A549 (cell line): ENCODE measurements around the gene RPTOR. TPM values are rescaled to one million over a fixed set of nuclear protein-coding genes. Genes with fewer than 3 reads are reported as not detected.
A peak's percentile ranks its signal among the peaks of the same experiment; 100 is the strongest.

ENCODE experiments used
- ATAC-seq, 2 experiments: fragments of 200-7000 bp in 1 of 2; fragments of >200 bp in 1 of 2; cut with Nextera tagmentation in 1 of 2; cut with Tn5 transposase in 1 of 2; 3 replicates each; pipeline versions ENCODE4 v1.8.0 to v1.9.1; 2018 to 2020; ENCODE audit warnings: mild to moderate bottlenecking in 1 of 2, moderate library complexity in 1 of 2
- CTCF ChIA-PET: fragments of 300-600 bp; sonication (Branson Sonifier 250); formaldehyde crosslinking; extraction: SDS; loops from one replicate; lab custom pipeline; 2021; ENCODE audit warnings: antibody characterized with exemption, inconsistent platforms; lab: Yijun Ruan, JAX
- POLR2A ChIA-PET: fragments of 350-600 bp; formaldehyde crosslinking; extraction: SDS; loops from one replicate; lab custom pipeline; 2021; ENCODE audit warnings: antibody characterized with exemption, inconsistent platforms; lab: Yijun Ruan, JAX
- DNase-seq, 2 experiments: peaks; one replicate each; pipeline versions ENCODE4 v3.0.0 to v3.0.0-alpha.2; 2011 to 2016; ENCODE audit warnings: low read depth in 1 of 2, low spot score in 1 of 2
- FAIRE-seq: peaks from 2 replicates; lab custom pipeline; 2011; peaks lifted over from hg19 to GRCh38; lab: Jason Lieb, UNC
- H3K27ac ChIP-seq, 2 experiments: fragments of >200 bp; sonication (Bioruptor Twin); formaldehyde crosslinking; 3 replicates each; pipeline ENCODE4 v1.5.1; 2016 to 2017
- H3K4me1 ChIP-seq: fragments of >200 bp; sonication (Bioruptor Twin); formaldehyde crosslinking; 3 replicates; pipeline ENCODE4 v1.6.1; 2016
- H3K4me2 ChIP-seq: fragments of >200 bp; sonication (Bioruptor Twin); formaldehyde crosslinking; 3 replicates; pipeline ENCODE4 v1.6.1; 2016
- H3K4me3 ChIP-seq: fragments of >200 bp; sonication (Bioruptor Twin); formaldehyde crosslinking; 3 replicates; pipeline ENCODE4 v1.5.1; 2016
- H3K9me3 ChIP-seq: fragments of >200 bp; sonication (Bioruptor Twin); formaldehyde crosslinking; 3 replicates; pipeline ENCODE4 v1.6.1; 2016
- BHLHE40 ChIP-seq: IDR thresholded peaks from 2 replicates; pipeline ENCODE4 v1.6.1; 2012; ENCODE audit warnings: low read depth, low read length, inconsistent platforms
- CBX8 ChIP-seq: fragments of 200-600 bp; sonication (generic); IDR thresholded peaks from 2 replicates; pipeline ENCODE4 v1.6.1; 2016
- CEBPB ChIP-seq, 2 experiments: fragments of >200 bp in 1 of 2; sonication (Bioruptor Twin) in 1 of 2; formaldehyde crosslinking in 1 of 2; IDR thresholded peaks; 2 replicates each; pipeline ENCODE4 v1.6.1; 2012 to 2016
- CHD4 ChIP-seq: fragments of 200-600 bp; sonication (generic); IDR thresholded peaks from 2 replicates; pipeline ENCODE4 v1.6.1; 2016; ENCODE audit warnings: antibody characterized with exemption, mild to moderate bottlenecking, borderline replicate concordance
- FOSL2 ChIP-seq, 2 experiments: fragments of 450-650 bp in 1 of 2; fragments of >200 bp in 1 of 2; sonication (Bioruptor Twin) in 1 of 2; formaldehyde crosslinking; IDR thresholded peaks; 2 replicates each; pipeline versions ENCODE4 v1.5.0 to v1.6.1; 2016 to 2020; ENCODE audit warnings: mild to moderate bottlenecking in 1 of 2, moderate library complexity in 1 of 2
- HOXA7 ChIP-seq: fragments of 250-450 bp; sonication (Bioruptor Pico); IDR thresholded peaks from 2 replicates; pipeline ENCODE4 v1.5.0; 2020; ENCODE audit warnings: mild to moderate bottlenecking, moderate library complexity
- KDM1A ChIP-seq: fragments of 200-600 bp; sonication (generic); IDR thresholded peaks from 2 replicates; pipeline ENCODE4 v1.6.1; 2016; ENCODE audit warnings: low read depth, mild to moderate bottlenecking
- MAX ChIP-seq: IDR thresholded peaks from 2 replicates; pipeline ENCODE4 v1.6.1; 2012
- POLR2A ChIP-seq: IDR thresholded peaks from 2 replicates; pipeline ENCODE4 v1.6.1; 2012; ENCODE audit warnings: mild to moderate bottlenecking, low read length
- RAD21 ChIP-seq, 2 experiments: fragments of >200 bp in 1 of 2; sonication (Bioruptor Twin) in 1 of 2; formaldehyde crosslinking in 1 of 2; IDR thresholded peaks in 1 of 2; conservative IDR thresholded peaks in 1 of 2; 2 replicates in 1 of 2; 3 replicates in 1 of 2; pipeline ENCODE4 v1.6.1; 2012 to 2018; ENCODE audit warnings: inconsistent platforms in 1 of 2
- RCOR1 ChIP-seq: fragments of 150-350 bp; IDR thresholded peaks from 2 replicates; pipeline ENCODE4 v1.6.1; 2014; ENCODE audit warnings: antibody characterized with exemption, low read length, low read depth
- REST ChIP-seq: fragments of 200-600 bp; sonication (generic); IDR thresholded peaks from 2 replicates; pipeline ENCODE4 v1.6.1; 2016; ENCODE audit warnings: antibody characterized with exemption, mild to moderate bottlenecking, moderate library complexity
- SREBF2 ChIP-seq: fragments of 450-650 bp; IDR thresholded peaks from 2 replicates; pipeline ENCODE4 v1.6.1; 2014; ENCODE audit warnings: mild to moderate bottlenecking, moderate library complexity
- TP53 ChIP-seq: fragments of 250-450 bp; sonication (Bioruptor Pico); IDR thresholded peaks from 2 replicates; pipeline ENCODE4 v1.5.0; 2021; ENCODE audit warnings: mild to moderate bottlenecking, moderate library complexity
- ZFP36 ChIP-seq: fragments of 450-650 bp; IDR thresholded peaks from 2 replicates; pipeline ENCODE4 v1.6.1; 2014; ENCODE audit warnings: borderline replicate concordance; ENCODE audit not compliant: partially characterized antibody
- WGBS: methylation state at CpG from one replicate; pipeline ENCODE4 v1.1.6; 2017; ENCODE audit errors: missing lambda C conversion rate; 5-methylcytosine and 5-hydroxymethylcytosine counted together
- polyA plus RNA-seq, 4 experiments: library from polyadenylated mRNA; depleted of rRNA in 3 of 4; stranded (reverse); fragments of >200 nt; fragmentation: RNase III in 1 of 4; extraction: RNeasy Plus Mini Kit Qiagen cat#74134 plus additional on column Dnase treatment in 1 of 4; gene quantifications; 2 replicates in 3 of 4; 3 replicates in 1 of 4; pipeline ENCODE4 v1.2.3, GENCODE V29; 2011 to 2017

Gene RPTOR
- polyA plus RNA-seq, 2 of the 4 experiments (the other 2 are of a cell fraction): 10.8 to 27.1 TPM

- Histone ChIP-seq H3K27ac (no peak overlapping the region), H3K4me1 (no peaks in the 10 kb centered on the region), H3K9me3 (no peaks in the 10 kb centered on the region), H3K4me2 (no peak overlapping the region), H3K4me3 (no peak overlapping the region)
- peak in 1 of 2 experiments; percentile 5; a peak in 1 of 6 replicates for ATAC-seq
- no peak for TF ChIP-seq REST
- TF ChIP-seq TP53: no peak
- no peak for TF ChIP-seq MAX
- TF ChIP-seq RAD21 (conservative IDR thresholded peaks at IDR 0.05 in 1 of 2, IDR thresholded peaks at IDR 0.05 in 1 of 2): no peak
- TF ChIP-seq ZFP36: no peak
- no peak for TF ChIP-seq FOSL2 (IDR thresholded peaks at IDR 0.05)
- no peak for TF ChIP-seq FOSL2 (CRISPR knock-in tag; IDR thresholded peaks at IDR 0.05)
- no peak for TF ChIP-seq RCOR1
- TF ChIP-seq SREBF2: no peak
- no peak for TF ChIP-seq KDM1A
- no peak for FAIRE-seq
- DNase-seq: no peak
- POLR2A ChIA-PET: no interaction called here
- WGBS: 68% methylated on average over 13 of the region's 13 CpGs
- CTCF ChIA-PET: interaction anchor here (0.9 to 5.9 kb wide), 6 partner anchors 10 to 547 kb away, joined by 3 to 48 read pairs (median 12); no protein-coding TSS in a partner anchor
Observed at GRCh38 chr17:80971704-80972304, 427.2 kb downstream of the RPTOR start.

DNA sequence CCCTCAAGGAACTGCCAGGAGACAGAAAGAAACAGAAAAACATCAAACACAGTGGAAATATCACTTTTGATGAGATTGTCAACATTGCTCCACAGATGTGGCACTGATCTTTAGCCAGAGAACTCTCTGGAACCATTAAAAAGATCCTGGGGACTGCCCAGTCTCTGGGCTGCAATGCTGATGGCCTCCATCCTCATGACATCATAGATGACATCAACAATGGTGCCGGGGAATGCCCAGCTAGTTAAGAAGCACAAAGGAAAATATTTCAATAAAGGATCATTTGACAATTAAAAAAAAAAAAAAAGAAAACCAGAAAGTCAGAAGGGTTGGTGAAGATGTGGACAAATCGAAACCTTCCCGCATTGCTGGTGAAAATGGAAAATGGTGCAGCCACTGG lies 432.1 kb downstream of the RPTOR start:
- FAIRE-seq: no peak

DNA sequence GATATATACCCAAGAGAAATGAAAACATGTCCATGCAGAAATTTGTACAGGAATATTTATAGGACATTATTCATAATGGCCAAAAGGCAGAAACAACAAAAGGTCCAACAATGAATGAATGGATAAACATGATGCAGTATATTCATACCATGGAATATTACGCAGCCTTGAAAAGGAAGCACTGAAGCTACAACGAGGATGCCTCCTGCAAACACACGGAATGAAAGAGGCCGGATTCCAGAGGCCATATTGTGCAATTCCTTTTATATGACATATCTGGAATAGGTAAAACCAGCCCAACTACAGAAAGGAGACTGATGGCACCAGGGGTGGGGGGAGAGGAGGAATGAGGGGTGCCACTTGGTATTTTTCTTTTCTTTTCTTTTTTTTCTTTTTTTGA lies 432.5 kb downstream of the RPTOR start:
- CTCF ChIA-PET: interaction anchor here (0.6 to 4.3 kb wide), 3 partner anchors 8 to 549 kb away, joined by 3 to 31 read pairs (median 17); no protein-coding TSS in a partner anchor
- FAIRE-seq (no peak), DNase-seq (no peak), ATAC-seq (no peak)
- no peaks in the 10 kb centered on the region for H3K9me3 ChIP-seq
- WGBS: 26% methylated on average over 4 of the region's 4 CpGs
- peaks cover 4% of the 10 kb centered on the region; the same call in 2 of the 3 replicates for H3K4me1 ChIP-seq
- H3K4me2 ChIP-seq: no peak overlapping the region
- no peak overlapping the region for H3K27ac ChIP-seq
- 0 out of 2 replicates have a peak, but pooled peaks have one; percentile 62 for TF ChIP-seq CHD4
- peak in 1 of 2 experiments; percentile 34; a peak in 1 of 4 replicates for TF ChIP-seq CEBPB (IDR thresholded peaks at IDR 0.05)
- TF ChIP-seq HOXA7 (CRISPR knock-in tag): no peak
- POLR2A ChIA-PET: no interaction called here
- no peak overlapping the region for H3K4me3 ChIP-seq

More for the DNA sequence above, 432.1 kb downstream of the RPTOR start:
- Histone ChIP-seq H3K4me1 (peaks cover 4% of the 10 kb centered on the region; the same call in 2 of the 3 replicates), H3K4me3 (no peak overlapping the region), H3K9me3 (no peaks in the 10 kb centered on the region), H3K27ac (no peak overlapping the region), H3K4me2 (no peak overlapping the region)
- DNase-seq (no peak), ATAC-seq (no peak)
- TF ChIP-seq BHLHE40 (no peak), TP53 (no peak), CBX8 (no peak), POLR2A (no peak)
- WGBS: 67% methylated on average over 3 of the region's 3 CpGs
- ChIA-PET POLR2A (no interaction called here), CTCF (interaction anchor here (0.6 to 4.3 kb wide), 3 partner anchors 8 to 549 kb away, joined by 3 to 31 read pairs (median 3); no protein-coding TSS in a partner anchor)
